GM12878 (cell line): ENCODE measurements around the gene ERO1B. TPM values are rescaled to one million over a fixed set of nuclear protein-coding genes. Genes with fewer than 3 reads are reported as not detected.

Experiments used
- ATAC-seq: fragments of 200-7000 bp; cut with Tn5 transposase; 3 replicates; pipeline ENCODE4 v1.9.1; 2020; ENCODE audit warnings: mild to moderate bottlenecking, moderate library complexity
- BruUV-seq: library from RNA; stranded (reverse); fragments of 400-500 nt; replicated peaks from 2 replicates; lab custom pipeline; 2021; lab: Mats Ljungman, UMichigan
- CTCF ChIA-PET: fragments of 300-600 bp; sonication (Branson Sonifier 250); formaldehyde crosslinking; extraction: SDS; loops from one replicate; lab custom pipeline; 2021; ENCODE audit warnings: inconsistent platforms; lab: Yijun Ruan, JAX
- POLR2A ChIA-PET: fragments of 350-600 bp; formaldehyde crosslinking; extraction: SDS; loops from one replicate; lab custom pipeline; 2021; ENCODE audit warnings: inconsistent platforms; lab: Charles Lee
- RAD21 ChIA-PET: fragments of 300-600 bp; sonication (Branson Sonifier 250); formaldehyde crosslinking; loops from one replicate; lab custom pipeline; 2023; ENCODE audit warnings: antibody characterized with exemption; ENCODE audit not compliant: unreplicated experiment; lab: Charles Lee
- SMC1A ChIA-PET: fragments of 300-600 bp; sonication (Branson Sonifier 250); formaldehyde crosslinking; loops from one replicate; lab custom pipeline; 2023; ENCODE audit not compliant: unreplicated experiment, uncharacterized antibody; lab: Charles Lee
- DNase-seq: peaks from one replicate; pipeline ENCODE4 v3.0.0-alpha.2; 2011; ENCODE audit warnings: low read depth, low spot score
- FAIRE-seq: peaks from 3 replicates; lab custom pipeline; 2011; peaks lifted over from hg19 to GRCh38; lab: Jason Lieb, UNC
- H2AFZ ChIP-seq: 2 replicates; pipeline ENCODE4 v1.6.0; 2011; ENCODE audit warnings: low read depth, low read length, control low read depth; ENCODE audit not compliant: control insufficient read depth
- H3K27ac ChIP-seq: 2 replicates; pipeline ENCODE4 v1.5.1; 2011; ENCODE audit warnings: control low read depth; ENCODE audit not compliant: control insufficient read depth, insufficient read depth
- H3K27me3 ChIP-seq, 2 experiments: replicated peaks in 1 of 2; 2 replicates each; pipeline versions ENCODE4 v1.6.0 to v1.6.1; 2011; ENCODE audit warnings: low read length in 1 of 2; ENCODE audit not compliant: control insufficient read depth in 2 of 2, insufficient read depth in 2 of 2
- H3K36me3 ChIP-seq, 2 experiments: 2 replicates each; pipeline ENCODE4 v1.5.1; 2011; ENCODE audit warnings: low read length in 1 of 2; ENCODE audit not compliant: control insufficient read depth in 2 of 2, insufficient read depth in 2 of 2
- H3K4me1 ChIP-seq: 2 replicates; pipeline ENCODE4 v1.6.1; 2011; ENCODE audit warnings: mild to moderate bottlenecking, low read length, moderate library complexity, mixed read lengths; ENCODE audit not compliant: control insufficient read depth, insufficient read depth
- H3K4me2 ChIP-seq: 2 replicates; pipeline ENCODE4 v1.6.0; 2011; ENCODE audit warnings: control low read depth; ENCODE audit not compliant: control insufficient read depth, insufficient read depth
- H3K4me3 ChIP-seq: fragments of 200-600 bp; sonication (generic); 2 replicates; pipeline ENCODE4 v1.5.1; 2016
- H3K79me2 ChIP-seq: 2 replicates; pipeline ENCODE4 v1.6.0; 2011; ENCODE audit warnings: low read length; ENCODE audit not compliant: control insufficient read depth, insufficient read depth
- H3K9ac ChIP-seq: 2 replicates; pipeline ENCODE4 v1.8.0; 2011; ENCODE audit warnings: low read length, control low read depth, mixed read lengths; ENCODE audit not compliant: control insufficient read depth, insufficient read depth
- H3K9me3 ChIP-seq: replicated peaks from 3 replicates; pipeline ENCODE4 v1.5.1; 2011; ENCODE audit warnings: mild to moderate bottlenecking, low read length; ENCODE audit not compliant: control insufficient read depth, insufficient read depth
- H4K20me1 ChIP-seq: 2 replicates; pipeline ENCODE4 v1.6.0; 2011; ENCODE audit not compliant: control insufficient read depth, insufficient read depth
- ATF3 ChIP-seq: IDR thresholded peaks from 2 replicates; pipeline ENCODE4 v1.6.1; 2011; ENCODE audit warnings: low read depth, mild to moderate bottlenecking, low read length, moderate library complexity, borderline replicate concordance; ENCODE audit errors: extremely low read depth
- BHLHE40 ChIP-seq, 2 experiments: fragments of 450-650 bp in 1 of 2; IDR thresholded peaks; 2 replicates each; pipeline ENCODE4 v1.6.1; 2011 to 2017; ENCODE audit warnings: low read depth in 2 of 2, borderline replicate concordance in 1 of 2, improper control_type of control experiment in 1 of 2, low read length in 1 of 2, mild to moderate bottlenecking in 1 of 2
- EGR1 ChIP-seq, 2 experiments: IDR thresholded peaks; 1 replicate in 1 of 2; 2 replicates in 1 of 2; pipeline ENCODE4 v1.6.1; 2011 to 2012; ENCODE audit warnings: low read depth in 2 of 2, low read length in 2 of 2, borderline replicate concordance in 1 of 2, mild to moderate bottlenecking in 1 of 2, moderate library complexity in 1 of 2
- LARP7 ChIP-seq: fragments of 450-650 bp; IDR thresholded peaks from 2 replicates; pipeline ENCODE4 v1.6.1; 2017; ENCODE audit warnings: mild to moderate bottlenecking
- MXI1 ChIP-seq: fragments of 150-350 bp; IDR thresholded peaks from 2 replicates; pipeline ENCODE4 v1.6.1; 2011; ENCODE audit warnings: low read depth, mild to moderate bottlenecking, inconsistent platforms, low read length, improper control_type of control experiment
- MYC ChIP-seq: IDR thresholded peaks from 2 replicates; pipeline ENCODE4 v1.6.1; 2011; ENCODE audit warnings: mild to moderate bottlenecking, low read length, moderate library complexity, inconsistent platforms; ENCODE audit not compliant: insufficient read depth, insufficient replicate concordance, insufficient read length, severe bottlenecking
- PKNOX1 ChIP-seq: fragments of 450-650 bp; IDR thresholded peaks from 2 replicates; pipeline ENCODE4 v1.6.1; 2016; ENCODE audit warnings: mild to moderate bottlenecking
- POLR2A ChIP-seq: IDR thresholded peaks from 2 replicates; pipeline ENCODE4 v1.6.1; 2011; ENCODE audit warnings: low read depth, mild to moderate bottlenecking, low read length
- SIN3A ChIP-seq: IDR thresholded peaks from 2 replicates; pipeline ENCODE4 v1.6.1; 2012; ENCODE audit warnings: low read depth, low read length, improper control_type of control experiment
- SREBF2 ChIP-seq: IDR thresholded peaks from 2 replicates; pipeline ENCODE4 v1.6.1; 2012; ENCODE audit warnings: mild to moderate bottlenecking, low read length
- WGBS: methylation state at CpG from one replicate; pipeline ENCODE4 v1.1.6; 2016; ENCODE audit warnings: low lambda C conversion rate; ENCODE audit not compliant: insufficient replicate concordance, insufficient coverage; ENCODE audit errors: missing lambda C conversion rate; 5-methylcytosine and 5-hydroxymethylcytosine counted together
- in situ Hi-C: fragments of 300-500 bp; cut with MboI; formaldehyde crosslinking; loops from 9 replicates; pipeline ENCODE4 v1.14.3; 2018; ENCODE audit warnings: mixed read lengths
- intact Hi-C: fragments of 100-400 bp; cut with micrococcal nuclease; formaldehyde crosslinking; loops from one replicate; pipeline ENCODE4 v1.14.2; 2022; ENCODE audit not compliant: unreplicated experiment
- polyA plus RNA-seq, 11 experiments: library from polyadenylated mRNA; depleted of rRNA in 4 of 11; unstranded in 6 of 11; stranded (reverse) in 5 of 11; fragments of >200 nt; fragmentation: Nextera tagmentation in 4 of 11; fragmentation: Illumina TruSeq in 1 of 11; extraction: Ambion mirVana in 4 of 11; extraction: Trizol in 1 of 11; gene quantifications; 1 replicate in 1 of 11; 2 replicates in 10 of 11; pipeline versions ENCODE4 v1.2.1 to v1.2.3, GENCODE V29; 2011 to 2016; ENCODE audit warnings: inconsistent platforms in 2 of 11, missing spikeins in 2 of 11, low read depth in 1 of 11
- total RNA-seq, 4 experiments: library from RNA; depleted of rRNA in 3 of 4; stranded (reverse); fragments of >200 nt in 3 of 4; fragmentation: Illumina TruSeq in 1 of 4; extraction: Trizol in 1 of 4; gene quantifications; 2 replicates each; pipeline versions ENCODE4 v1.2.1 to v1.2.3, GENCODE V29; 2013 to 2021
- TF ChIP-seq, protein P1 (sequence below): fragments of 450-650 bp; IDR thresholded peaks from 2 replicates; pipeline ENCODE4 v1.6.1; 2016; ENCODE audit warnings: mild to moderate bottlenecking, moderate library complexity, borderline replicate concordance
- TF ChIP-seq, protein P2 (sequence below): fragments of 450-650 bp; conservative IDR thresholded peaks from 2 replicates; pipeline ENCODE4 v1.6.1; 2017; ENCODE audit warnings: mild to moderate bottlenecking, moderate library complexity

The ERO1B gene
- total and polyA plus RNA-seq, 10 of the 15 experiments (the other 5 are each of a cell fraction or from before 2014, with no cell fraction given), result 9.0 to 30.9 (median 23.0) TPM

GRCh38 chr1:236289492-236290131 is 7.9 kb upstream of the ERO1B start (continued):
- TF ChIP-seq, protein P1, sequence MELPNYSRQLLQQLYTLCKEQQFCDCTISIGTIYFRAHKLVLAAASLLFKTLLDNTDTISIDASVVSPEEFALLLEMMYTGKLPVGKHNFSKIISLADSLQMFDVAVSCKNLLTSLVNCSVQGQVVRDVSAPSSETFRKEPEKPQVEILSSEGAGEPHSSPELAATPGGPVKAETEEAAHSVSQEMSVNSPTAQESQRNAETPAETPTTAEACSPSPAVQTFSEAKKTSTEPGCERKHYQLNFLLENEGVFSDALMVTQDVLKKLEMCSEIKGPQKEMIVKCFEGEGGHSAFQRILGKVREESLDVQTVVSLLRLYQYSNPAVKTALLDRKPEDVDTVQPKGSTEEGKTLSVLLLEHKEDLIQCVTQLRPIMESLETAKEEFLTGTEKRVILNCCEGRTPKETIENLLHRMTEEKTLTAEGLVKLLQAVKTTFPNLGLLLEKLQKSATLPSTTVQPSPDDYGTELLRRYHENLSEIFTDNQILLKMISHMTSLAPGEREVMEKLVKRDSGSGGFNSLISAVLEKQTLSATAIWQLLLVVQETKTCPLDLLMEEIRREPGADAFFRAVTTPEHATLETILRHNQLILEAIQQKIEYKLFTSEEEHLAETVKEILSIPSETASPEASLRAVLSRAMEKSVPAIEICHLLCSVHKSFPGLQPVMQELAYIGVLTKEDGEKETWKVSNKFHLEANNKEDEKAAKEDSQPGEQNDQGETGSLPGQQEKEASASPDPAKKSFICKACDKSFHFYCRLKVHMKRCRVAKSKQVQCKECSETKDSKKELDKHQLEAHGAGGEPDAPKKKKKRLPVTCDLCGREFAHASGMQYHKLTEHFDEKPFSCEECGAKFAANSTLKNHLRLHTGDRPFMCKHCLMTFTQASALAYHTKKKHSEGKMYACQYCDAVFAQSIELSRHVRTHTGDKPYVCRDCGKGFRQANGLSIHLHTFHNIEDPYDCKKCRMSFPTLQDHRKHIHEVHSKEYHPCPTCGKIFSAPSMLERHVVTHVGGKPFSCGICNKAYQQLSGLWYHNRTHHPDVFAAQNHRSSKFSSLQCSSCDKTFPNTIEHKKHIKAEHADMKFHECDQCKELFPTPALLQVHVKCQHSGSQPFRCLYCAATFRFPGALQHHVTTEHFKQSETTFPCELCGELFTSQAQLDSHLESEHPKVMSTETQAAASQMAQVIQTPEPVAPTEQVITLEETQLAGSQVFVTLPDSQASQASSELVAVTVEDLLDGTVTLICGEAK, result no peak
- no peak for TF ChIP-seq POLR2A

GRCh38 chr1:236288620-236288976 is 6.8 kb upstream of the ERO1B start:
- no peak for ATAC-seq
- TF ChIP-seq MXI1 (no peak), BHLHE40 (IDR thresholded peaks at IDR 0.05; ENCODE audit: borderline replicate concordance in 1 of 2, low read depth in 2 of 2, low read length in 1 of 2) (no peak), EGR1 (IDR thresholded peaks at IDR 0.05; ENCODE audit: borderline replicate concordance in 1 of 2, low read depth in 2 of 2, low read length in 2 of 2) (no peak), SIN3A (no peak), PKNOX1 (no peak), SREBF2 (no peak), LARP7 (no peak), MYC (no peak), ATF3 (no peak)
- TF ChIP-seq, protein P2, sequence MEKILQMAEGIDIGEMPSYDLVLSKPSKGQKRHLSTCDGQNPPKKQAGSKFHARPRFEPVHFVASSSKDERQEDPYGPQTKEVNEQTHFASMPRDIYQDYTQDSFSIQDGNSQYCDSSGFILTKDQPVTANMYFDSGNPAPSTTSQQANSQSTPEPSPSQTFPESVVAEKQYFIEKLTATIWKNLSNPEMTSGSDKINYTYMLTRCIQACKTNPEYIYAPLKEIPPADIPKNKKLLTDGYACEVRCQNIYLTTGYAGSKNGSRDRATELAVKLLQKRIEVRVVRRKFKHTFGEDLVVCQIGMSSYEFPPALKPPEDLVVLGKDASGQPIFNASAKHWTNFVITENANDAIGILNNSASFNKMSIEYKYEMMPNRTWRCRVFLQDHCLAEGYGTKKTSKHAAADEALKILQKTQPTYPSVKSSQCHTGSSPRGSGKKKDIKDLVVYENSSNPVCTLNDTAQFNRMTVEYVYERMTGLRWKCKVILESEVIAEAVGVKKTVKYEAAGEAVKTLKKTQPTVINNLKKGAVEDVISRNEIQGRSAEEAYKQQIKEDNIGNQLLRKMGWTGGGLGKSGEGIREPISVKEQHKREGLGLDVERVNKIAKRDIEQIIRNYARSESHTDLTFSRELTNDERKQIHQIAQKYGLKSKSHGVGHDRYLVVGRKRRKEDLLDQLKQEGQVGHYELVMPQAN, result no peak

More at GRCh38 chr1:236288620-236288976, 6.8 kb upstream of the ERO1B start:
- ChIA-PET RAD21 (no interaction called here), POLR2A (interaction anchor here (1.3 kb wide), 1 partner anchor 119 kb away, joined by 3 read pairs; no protein-coding TSS in a partner anchor), SMC1A (no interaction called here), CTCF (no interaction called here)
- Histone ChIP-seq H3K9ac (no peak overlapping the region), H3K9me3 (peaks cover 1% of the 10 kb centered on the region; the same call in 1 of the 3 replicates), H4K20me1 (no peaks in the 10 kb centered on the region), H3K4me1 (peaks cover 17% of the 10 kb centered on the region), H3K79me2 (no peaks in the 10 kb centered on the region), H3K27ac (no peak overlapping the region), H3K27me3 (no peaks in the 10 kb centered on the region), H3K36me3 (no peaks in the 10 kb centered on the region), H3K4me2 (no peak overlapping the region), H3K4me3 (no peak overlapping the region), H2AFZ (no peak overlapping the region)
- WGBS, result 95% methylated on average over 5 of the region's 5 CpGs
- in situ Hi-C loops (loop anchor here (10.0 to 25.0 kb wide), 2 partner anchors 176 to 404 kb away; no protein-coding TSS in a partner anchor), intact Hi-C loops (no loop called here)
- DNase-seq (no peak), FAIRE-seq (no peak)
- no TSS peak for BruUV-seq
